HEK293 (cell line): ENCODE results near the gene PP2D1.

Experiments used
- EGR2 ChIP-seq: fragments of 450-650 bp; formaldehyde crosslinking; IDR thresholded peaks from 2 replicates; pipeline ENCODE4 v1.5.1; 2016; ENCODE audit warnings: low read depth, missing biosample characterization, missing genetic modification characterization
- KLF7 ChIP-seq: fragments of 450-650 bp; formaldehyde crosslinking; IDR thresholded peaks from 2 replicates; pipeline ENCODE4 v1.5.1; 2016; ENCODE audit warnings: missing biosample characterization, missing genetic modification characterization, borderline replicate concordance
- SCRT1 ChIP-seq: fragments of 450-650 bp; formaldehyde crosslinking; IDR thresholded peaks from 2 replicates; pipeline ENCODE4 v1.5.1; 2016; ENCODE audit warnings: missing biosample characterization, missing genetic modification characterization, borderline replicate concordance
- SP3 ChIP-seq: fragments of 450-650 bp; formaldehyde crosslinking; IDR thresholded peaks from 2 replicates; pipeline ENCODE4 v1.5.1; 2016; ENCODE audit warnings: missing biosample characterization, missing genetic modification characterization
- SP7 ChIP-seq: fragments of 450-650 bp; formaldehyde crosslinking; IDR thresholded peaks from 2 replicates; pipeline ENCODE4 v1.5.1; 2016; ENCODE audit warnings: missing biosample characterization, missing genetic modification characterization
- ZBTB17 ChIP-seq: fragments of 450-650 bp; formaldehyde crosslinking; IDR thresholded peaks from 2 replicates; pipeline ENCODE4 v1.5.1; 2016; ENCODE audit warnings: missing biosample characterization, missing genetic modification characterization
- ZEB2 ChIP-seq: fragments of 450-650 bp; formaldehyde crosslinking; IDR thresholded peaks from 2 replicates; pipeline ENCODE4 v1.5.1; 2016; ENCODE audit warnings: missing biosample characterization, missing genetic modification characterization
- ZFHX2 ChIP-seq: fragments of 450-650 bp; formaldehyde crosslinking; conservative IDR thresholded peaks from 2 replicates; pipeline ENCODE4 v1.5.1; 2016; ENCODE audit warnings: missing biosample characterization, missing genetic modification characterization
- ZFP3 ChIP-seq: fragments of 450-650 bp; formaldehyde crosslinking; IDR thresholded peaks from 2 replicates; pipeline ENCODE4 v1.5.1; 2016; ENCODE audit warnings: low read depth, missing biosample characterization, missing genetic modification characterization
- ZNF114 ChIP-seq: fragments of 450-650 bp; formaldehyde crosslinking; IDR thresholded peaks from 2 replicates; pipeline ENCODE4 v1.5.0; 2017; ENCODE audit warnings: missing biosample characterization, missing genetic modification characterization
- ZNF132 ChIP-seq: fragments of 450-650 bp; formaldehyde crosslinking; IDR thresholded peaks from 2 replicates; pipeline ENCODE4 v1.5.1; 2017; ENCODE audit warnings: missing biosample characterization, missing genetic modification characterization, borderline replicate concordance
- ZNF140 ChIP-seq: fragments of 450-650 bp; formaldehyde crosslinking; IDR thresholded peaks from 2 replicates; pipeline ENCODE4 v1.5.1; 2016; ENCODE audit warnings: missing biosample characterization, missing genetic modification characterization
- ZNF148 ChIP-seq: fragments of 450-650 bp; formaldehyde crosslinking; IDR thresholded peaks from 2 replicates; pipeline ENCODE4 v1.5.0; 2017; ENCODE audit warnings: missing biosample characterization, missing genetic modification characterization, borderline replicate concordance
- ZNF202 ChIP-seq: fragments of 450-650 bp; formaldehyde crosslinking; IDR thresholded peaks from 2 replicates; pipeline ENCODE4 v1.5.1; 2016; ENCODE audit warnings: missing biosample characterization, missing genetic modification characterization, borderline replicate concordance
- ZNF221 ChIP-seq: fragments of 450-650 bp; formaldehyde crosslinking; IDR thresholded peaks from 2 replicates; pipeline ENCODE4 v1.5.1; 2017; ENCODE audit warnings: missing biosample characterization, missing genetic modification characterization, borderline replicate concordance
- ZNF274 ChIP-seq, 2 experiments: fragments of 200-500 bp in 1 of 2; fragments of 450-650 bp in 1 of 2; sonication (Bioruptor generic) in 1 of 2; formaldehyde crosslinking in 1 of 2; IDR thresholded peaks; 2 replicates each; pipeline versions ENCODE4 v1.5.1 to v1.6.1; 2014 to 2016; ENCODE audit warnings: borderline replicate concordance in 1 of 2, inconsistent platforms in 1 of 2, low read length in 1 of 2, missing biosample characterization in 1 of 2, missing genetic modification characterization in 1 of 2
- ZNF292 ChIP-seq: fragments of 450-650 bp; formaldehyde crosslinking; IDR thresholded peaks from 2 replicates; pipeline ENCODE4 v1.5.1; 2016; ENCODE audit warnings: low read depth, missing biosample characterization, missing genetic modification characterization, borderline replicate concordance
- ZNF311 ChIP-seq: fragments of 450-650 bp; formaldehyde crosslinking; IDR thresholded peaks from 2 replicates; pipeline ENCODE4 v1.5.1; 2017; ENCODE audit warnings: missing biosample characterization, missing genetic modification characterization, borderline replicate concordance
- ZNF362 ChIP-seq: fragments of 450-650 bp; formaldehyde crosslinking; IDR thresholded peaks from 2 replicates; pipeline ENCODE4 v1.5.1; 2016; ENCODE audit warnings: missing biosample characterization, missing genetic modification characterization
- ZNF394 ChIP-seq: fragments of 450-650 bp; formaldehyde crosslinking; IDR thresholded peaks from 2 replicates; pipeline ENCODE4 v1.5.1; 2016; ENCODE audit warnings: missing biosample characterization, missing genetic modification characterization, mild to moderate bottlenecking, moderate library complexity, borderline replicate concordance
- ZNF398 ChIP-seq: fragments of 450-650 bp; formaldehyde crosslinking; IDR thresholded peaks from 2 replicates; pipeline ENCODE4 v1.5.1; 2017; ENCODE audit warnings: missing biosample characterization, missing genetic modification characterization
- ZNF423 ChIP-seq: fragments of 450-650 bp; formaldehyde crosslinking; IDR thresholded peaks from 2 replicates; pipeline ENCODE4 v1.5.1; 2016; ENCODE audit warnings: missing biosample characterization, missing genetic modification characterization
- ZNF426 ChIP-seq: fragments of 450-650 bp; formaldehyde crosslinking; IDR thresholded peaks from 2 replicates; pipeline ENCODE4 v1.5.1; 2017; ENCODE audit warnings: missing biosample characterization, missing genetic modification characterization, mild to moderate bottlenecking, inconsistent platforms, moderate library complexity
- ZNF48 ChIP-seq: fragments of 450-650 bp; formaldehyde crosslinking; IDR thresholded peaks from 2 replicates; pipeline ENCODE4 v1.5.1; 2016; ENCODE audit warnings: missing biosample characterization, missing genetic modification characterization
- ZNF549 ChIP-seq: fragments of 450-650 bp; IDR thresholded peaks from 2 replicates; pipeline ENCODE4 v1.5.1; 2018; ENCODE audit warnings: missing biosample characterization, missing genetic modification characterization, mild to moderate bottlenecking, inconsistent platforms, moderate library complexity
- ZNF560 ChIP-seq: fragments of 450-650 bp; formaldehyde crosslinking; IDR thresholded peaks from 2 replicates; pipeline ENCODE4 v1.5.1; 2017; ENCODE audit warnings: missing biosample characterization, missing genetic modification characterization, borderline replicate concordance
- ZNF596 ChIP-seq: fragments of 450-650 bp; IDR thresholded peaks from 2 replicates; pipeline ENCODE4 v1.5.0; 2018; ENCODE audit warnings: missing biosample characterization, mild to moderate bottlenecking, missing genetic modification characterization, moderate library complexity
- ZNF660 ChIP-seq: fragments of 450-650 bp; IDR thresholded peaks from 2 replicates; pipeline ENCODE4 v1.5.1; 2018; ENCODE audit warnings: missing biosample characterization, mild to moderate bottlenecking, missing genetic modification characterization
- ZNF707 ChIP-seq: fragments of 450-650 bp; formaldehyde crosslinking; IDR thresholded peaks from 2 replicates; pipeline ENCODE4 v1.5.1; 2016; ENCODE audit warnings: missing biosample characterization, missing genetic modification characterization
- ZNF768 ChIP-seq: fragments of 450-650 bp; formaldehyde crosslinking; IDR thresholded peaks from 2 replicates; pipeline ENCODE4 v1.5.1; 2018; ENCODE audit warnings: missing biosample characterization, mild to moderate bottlenecking, missing genetic modification characterization
- ZNF777 ChIP-seq: fragments of 450-650 bp; formaldehyde crosslinking; IDR thresholded peaks from 2 replicates; pipeline ENCODE4 v1.5.1; 2017; ENCODE audit warnings: missing biosample characterization, missing genetic modification characterization, borderline replicate concordance
- ZNF791 ChIP-seq: fragments of 450-650 bp; formaldehyde crosslinking; IDR thresholded peaks from 2 replicates; pipeline ENCODE4 v1.5.1; 2016; ENCODE audit warnings: missing biosample characterization, missing genetic modification characterization
- ZNF792 ChIP-seq: fragments of 450-650 bp; formaldehyde crosslinking; IDR thresholded peaks from 2 replicates; pipeline ENCODE4 v1.5.1; 2016; ENCODE audit warnings: missing biosample characterization, missing genetic modification characterization
- ZSCAN4 ChIP-seq: fragments of 450-650 bp; formaldehyde crosslinking; IDR thresholded peaks from 2 replicates; pipeline ENCODE4 v1.5.1; 2017; ENCODE audit warnings: missing biosample characterization, missing genetic modification characterization

PP2D1 gene

GRCh38 chr3:20041197-20041780 is 29.2 kb upstream of the PP2D1 start (continued):
- TF ChIP-seq ZNF768 (tag by site-specific recombination) (no peak), SCRT1 (tag by site-specific recombination) (no peak), ZNF48 (tag by site-specific recombination) (no peak), EGR2 (tag by site-specific recombination) (peak; percentile 48), ZNF140 (no peak), ZNF423 (tag by site-specific recombination) (no peak), ZNF596 (tag by site-specific recombination) (no peak), ZNF549 (tag by site-specific recombination) (no peak), ZNF394 (tag by site-specific recombination) (peak; percentile 60; the same call in 1 of the 2 replicates), SP3 (tag by site-specific recombination) (0 out of 2 replicates have a peak, but pooled peaks have one; percentile 15), KLF7 (no peak), ZNF292 (tag by site-specific recombination) (no peak), SP7 (tag by site-specific recombination) (peak; percentile 86), ZNF148 (tag by site-specific recombination) (no peak), ZBTB17 (tag by site-specific recombination) (peak; percentile 40), ZNF660 (no peak), ZNF132 (no peak), ZSCAN4 (tag by site-specific recombination) (no peak), ZNF114 (tag by site-specific recombination) (no peak), ZNF560 (tag by site-specific recombination) (no peak), ZNF426 (tag by site-specific recombination) (no peak), ZNF792 (no peak), ZFHX2 (tag by site-specific recombination) (peak; percentile 47), ZNF707 (no peak), ZNF311 (tag by site-specific recombination) (no peak), ZNF202 (no peak), ZEB2 (tag by site-specific recombination) (peak; percentile 27; the same call in 1 of the 2 replicates), ZNF274 (IDR thresholded peaks at IDR 0.05; ENCODE audit: low read length) (no peak), ZNF274 (tag by site-specific recombination; IDR thresholded peaks at IDR 0.05; ENCODE audit: borderline replicate concordance) (no peak), ZNF221 (tag by site-specific recombination) (no peak), ZNF777 (tag by site-specific recombination) (no peak), ZNF398 (tag by site-specific recombination) (peak; percentile 42; the same call in 1 of the 2 replicates), ZFP3 (no peak), ZNF362 (tag by site-specific recombination) (no peak), ZNF791 (tag by site-specific recombination) (no peak)
